ENCODE data around the gene BARX2.

Gene BARX2

DNA sequence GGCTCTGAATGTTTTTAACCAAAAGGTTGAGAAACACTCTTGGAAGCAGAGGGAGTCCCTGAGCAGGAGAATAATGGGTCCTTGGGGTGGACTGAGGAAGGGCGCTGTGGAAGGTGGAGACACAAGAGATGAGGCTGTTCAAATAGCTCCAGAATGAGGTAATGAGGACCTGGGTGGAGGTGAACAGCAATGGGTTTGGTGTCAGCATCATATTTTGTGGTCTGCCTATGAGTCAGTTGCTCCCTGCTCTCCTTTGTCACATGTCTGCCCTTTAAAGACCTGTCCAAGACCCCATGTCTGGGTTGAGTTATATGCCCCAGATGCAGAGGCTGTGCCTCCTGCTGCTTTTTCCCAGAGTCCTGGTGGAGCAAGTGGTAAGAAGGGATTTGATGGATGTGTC, 113.6 kb downstream of the BARX2 start:
- TF ChIP-seq TAF1 (IDR thresholded peaks at IDR 0.05; ENCODE audit: borderline replicate concordance, insufficient read depth, low read length): no peak
- no peak for TF ChIP-seq FOXP2 (optimal IDR thresholded peaks at IDR 0.05; ENCODE audit: borderline replicate concordance, extremely low read depth, extremely low read length, insufficient read depth)
- no peak for TF ChIP-seq POLR2AphosphoS5 (IDR thresholded peaks at IDR 0.05; ENCODE audit: low read depth, low read length)
- TF ChIP-seq, protein P1, sequence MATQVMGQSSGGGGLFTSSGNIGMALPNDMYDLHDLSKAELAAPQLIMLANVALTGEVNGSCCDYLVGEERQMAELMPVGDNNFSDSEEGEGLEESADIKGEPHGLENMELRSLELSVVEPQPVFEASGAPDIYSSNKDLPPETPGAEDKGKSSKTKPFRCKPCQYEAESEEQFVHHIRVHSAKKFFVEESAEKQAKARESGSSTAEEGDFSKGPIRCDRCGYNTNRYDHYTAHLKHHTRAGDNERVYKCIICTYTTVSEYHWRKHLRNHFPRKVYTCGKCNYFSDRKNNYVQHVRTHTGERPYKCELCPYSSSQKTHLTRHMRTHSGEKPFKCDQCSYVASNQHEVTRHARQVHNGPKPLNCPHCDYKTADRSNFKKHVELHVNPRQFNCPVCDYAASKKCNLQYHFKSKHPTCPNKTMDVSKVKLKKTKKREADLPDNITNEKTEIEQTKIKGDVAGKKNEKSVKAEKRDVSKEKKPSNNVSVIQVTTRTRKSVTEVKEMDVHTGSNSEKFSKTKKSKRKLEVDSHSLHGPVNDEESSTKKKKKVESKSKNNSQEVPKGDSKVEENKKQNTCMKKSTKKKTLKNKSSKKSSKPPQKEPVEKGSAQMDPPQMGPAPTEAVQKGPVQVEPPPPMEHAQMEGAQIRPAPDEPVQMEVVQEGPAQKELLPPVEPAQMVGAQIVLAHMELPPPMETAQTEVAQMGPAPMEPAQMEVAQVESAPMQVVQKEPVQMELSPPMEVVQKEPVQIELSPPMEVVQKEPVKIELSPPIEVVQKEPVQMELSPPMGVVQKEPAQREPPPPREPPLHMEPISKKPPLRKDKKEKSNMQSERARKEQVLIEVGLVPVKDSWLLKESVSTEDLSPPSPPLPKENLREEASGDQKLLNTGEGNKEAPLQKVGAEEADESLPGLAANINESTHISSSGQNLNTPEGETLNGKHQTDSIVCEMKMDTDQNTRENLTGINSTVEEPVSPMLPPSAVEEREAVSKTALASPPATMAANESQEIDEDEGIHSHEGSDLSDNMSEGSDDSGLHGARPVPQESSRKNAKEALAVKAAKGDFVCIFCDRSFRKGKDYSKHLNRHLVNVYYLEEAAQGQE (IDR thresholded peaks at IDR 0.05; ENCODE audit: insufficient read depth in 1 of 2, low read depth in 2 of 2, low read length in 2 of 2): no peak
- TF ChIP-seq SIN3A (IDR thresholded peaks at IDR 0.05; ENCODE audit: borderline replicate concordance, insufficient read depth, low read length): no peak

DNA sequence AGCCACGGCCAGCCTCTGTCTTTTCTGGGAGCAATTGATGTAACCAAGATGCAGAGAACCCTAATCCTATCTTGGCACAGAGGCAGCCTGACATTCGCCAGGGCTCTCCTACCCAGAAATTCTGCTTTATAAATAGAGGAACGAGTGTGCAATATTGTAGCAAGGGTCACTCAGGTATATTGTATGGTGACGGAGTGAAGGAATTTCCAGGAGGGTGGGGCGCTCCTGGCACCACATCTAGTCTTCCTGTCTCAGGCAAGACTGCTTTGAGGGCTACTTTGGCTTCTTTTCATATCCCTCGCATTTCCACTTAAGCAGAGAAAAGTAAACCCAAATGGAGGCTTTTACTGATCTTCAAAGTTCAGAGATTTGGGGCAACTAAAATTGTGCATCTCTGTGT, 114.4 kb downstream of the BARX2 start:
- no peak for TF ChIP-seq TAF1 (IDR thresholded peaks at IDR 0.05; ENCODE audit: borderline replicate concordance, insufficient read depth, low read length)
- no peak for TF ChIP-seq FOXP2 (optimal IDR thresholded peaks at IDR 0.05; ENCODE audit: borderline replicate concordance, extremely low read depth, extremely low read length, insufficient read depth)
- no peak for TF ChIP-seq SIN3A (IDR thresholded peaks at IDR 0.05; ENCODE audit: borderline replicate concordance, insufficient read depth, low read length)
- TF ChIP-seq, protein P1 (IDR thresholded peaks at IDR 0.05; ENCODE audit: insufficient read depth in 1 of 2, low read depth in 2 of 2, low read length in 2 of 2): no peak
- no peak for TF ChIP-seq POLR2AphosphoS5 (IDR thresholded peaks at IDR 0.05; ENCODE audit: low read depth, low read length)

DNA sequence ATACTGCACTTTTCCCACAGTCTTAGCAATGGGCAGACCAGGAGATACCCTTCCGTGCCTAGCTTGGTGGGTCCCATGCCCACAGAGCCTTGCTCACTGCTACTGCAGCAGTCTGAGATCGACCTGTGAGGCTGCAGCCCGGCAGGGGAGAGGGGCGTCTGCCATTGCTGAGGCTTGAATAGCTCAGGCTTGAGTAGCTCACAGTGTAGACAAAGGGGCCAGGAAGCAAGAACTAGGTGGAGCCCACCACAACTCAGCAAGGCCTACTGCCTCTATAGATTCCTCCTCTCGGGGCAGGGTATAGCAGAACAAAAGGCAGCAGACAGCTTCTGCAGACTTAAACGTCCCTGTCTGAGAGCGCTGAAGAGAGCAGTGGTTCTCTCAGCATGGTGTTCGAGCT, 118.1 kb downstream of the BARX2 start:
- TF ChIP-seq POLR2AphosphoS5 (IDR thresholded peaks at IDR 0.05; ENCODE audit: low read depth, low read length) (no peak), SIN3A (IDR thresholded peaks at IDR 0.05; ENCODE audit: borderline replicate concordance, insufficient read depth, low read length) (no peak), FOXP2 (optimal IDR thresholded peaks at IDR 0.05; ENCODE audit: borderline replicate concordance, extremely low read depth, extremely low read length, insufficient read depth) (no peak), TAF1 (IDR thresholded peaks at IDR 0.05; ENCODE audit: borderline replicate concordance, insufficient read depth, low read length) (no peak)
- TF ChIP-seq, protein P1 (IDR thresholded peaks at IDR 0.05; ENCODE audit: insufficient read depth in 1 of 2, low read depth in 2 of 2, low read length in 2 of 2): no peak

Data from PFSK-1 (cell line).